ENCODE results near the gene ZDHHC5. TPM values are rescaled to one million over a fixed set of nuclear protein-coding genes. Genes with fewer than 3 reads are reported as not detected.
A peak's percentile ranks its signal among the peaks of the same experiment; 100 is the strongest.
"Not testable (repeated sequence)": the region's sequence is repeated elsewhere in the genome, so short reads cannot be mapped to it uniquely, and the experiment has no call there.

The ZDHHC5 gene
- total RNA-seq, 1 donor from 2014 or later: 42.3 TPM

- no peak for TF ChIP-seq CTCF (IDR thresholded peaks at IDR 0.05; ENCODE audit: partially characterized antibody, unreplicated experiment)
- Mint-ChIP-seq H3K9me3 (ENCODE audit: unreplicated experiment) (peaks cover 40% of the 10 kb centered on the region), H3K4me3 (ENCODE audit: unreplicated experiment) (peak overlapping the region; percentile 97), H3K27me3 (ENCODE audit: unreplicated experiment) (peaks cover 34% of the 10 kb centered on the region), H3K4me1 (ENCODE audit: low read depth, unreplicated experiment) (peaks cover 39% of the 10 kb centered on the region), H3K36me3 (ENCODE audit: unreplicated experiment) (no peaks in the 10 kb centered on the region), H3K27ac (ENCODE audit: unreplicated experiment) (peak overlapping the region; percentile 76)
- no peak for DNase-seq
These were observed 17.2 kb upstream of the ZDHHC5 start for GRCh38 chr11:57650739-57651090.

GRCh38 chr11:57651408-57651807, 16.5 kb upstream of the ZDHHC5 start:
- DNase-seq: no peak
- Mint-ChIP-seq H3K27ac (ENCODE audit: unreplicated experiment) (no peak overlapping the region), H3K9me3 (ENCODE audit: unreplicated experiment) (peaks cover 40% of the 10 kb centered on the region), H3K36me3 (ENCODE audit: unreplicated experiment) (no peaks in the 10 kb centered on the region), H3K27me3 (ENCODE audit: unreplicated experiment) (peaks cover 33% of the 10 kb centered on the region), H3K4me3 (ENCODE audit: unreplicated experiment) (peak overlapping the region; percentile 4), H3K4me1 (ENCODE audit: low read depth, unreplicated experiment) (peaks cover 32% of the 10 kb centered on the region)
- no peak for TF ChIP-seq CTCF (IDR thresholded peaks at IDR 0.05; ENCODE audit: partially characterized antibody, unreplicated experiment)

GRCh38 chr11:57652230-57652629, 15.7 kb upstream of the ZDHHC5 start:
- not testable (repeated sequence) for H3K4me3 Mint-ChIP-seq (ENCODE audit: unreplicated experiment); DNase-seq; H3K36me3 Mint-ChIP-seq (ENCODE audit: unreplicated experiment); H3K27ac Mint-ChIP-seq (ENCODE audit: unreplicated experiment)
- H3K9me3 Mint-ChIP-seq (ENCODE audit: unreplicated experiment): peaks cover 37% of the 10 kb centered on the region
- H3K4me1 Mint-ChIP-seq (ENCODE audit: low read depth, unreplicated experiment): peaks cover 27% of the 10 kb centered on the region
- H3K27me3 Mint-ChIP-seq (ENCODE audit: unreplicated experiment): peaks cover 28% of the 10 kb centered on the region

- no peak overlapping the region for H3K27ac Mint-ChIP-seq (ENCODE audit: unreplicated experiment)
- no peak overlapping the region for H3K4me3 Mint-ChIP-seq (ENCODE audit: unreplicated experiment)
- H3K4me1 Mint-ChIP-seq (ENCODE audit: low read depth, unreplicated experiment): peaks cover 25% of the 10 kb centered on the region
- no peak for DNase-seq
- peaks cover 23% of the 10 kb centered on the region for H3K27me3 Mint-ChIP-seq (ENCODE audit: unreplicated experiment)
- no peaks in the 10 kb centered on the region for H3K36me3 Mint-ChIP-seq (ENCODE audit: unreplicated experiment)
- no peak for TF ChIP-seq CTCF (IDR thresholded peaks at IDR 0.05; ENCODE audit: partially characterized antibody, unreplicated experiment)
- peaks cover 33% of the 10 kb centered on the region for H3K9me3 Mint-ChIP-seq (ENCODE audit: unreplicated experiment)
These were observed 15.3 kb upstream of the ZDHHC5 start for GRCh38 chr11:57652662-57653061.

GRCh38 chr11:57653163-57653562, 14.8 kb upstream of the ZDHHC5 start:
- DNase-seq: no peak
- TF ChIP-seq CTCF (IDR thresholded peaks at IDR 0.05; ENCODE audit: partially characterized antibody, unreplicated experiment): no peak
- Mint-ChIP-seq H3K36me3 (ENCODE audit: unreplicated experiment) (no peaks in the 10 kb centered on the region), H3K27me3 (ENCODE audit: unreplicated experiment) (peaks cover 19% of the 10 kb centered on the region), H3K27ac (ENCODE audit: unreplicated experiment) (peak overlapping the region; percentile 59), H3K4me1 (ENCODE audit: low read depth, unreplicated experiment) (peaks cover 23% of the 10 kb centered on the region), H3K4me3 (ENCODE audit: unreplicated experiment) (peak overlapping the region; percentile 72), H3K9me3 (ENCODE audit: unreplicated experiment) (peaks cover 28% of the 10 kb centered on the region)

- Mint-ChIP-seq H3K27me3 (ENCODE audit: unreplicated experiment) (peaks cover 3% of the 10 kb centered on the region), H3K27ac (ENCODE audit: unreplicated experiment) (peak overlapping the region; percentile 89), H3K9me3 (ENCODE audit: unreplicated experiment) (peaks cover 5% of the 10 kb centered on the region), H3K4me1 (ENCODE audit: low read depth, unreplicated experiment) (peaks cover 17% of the 10 kb centered on the region), H3K4me3 (ENCODE audit: unreplicated experiment) (peak overlapping the region; percentile 74), H3K36me3 (ENCODE audit: unreplicated experiment) (no peaks in the 10 kb centered on the region)
- no peak for TF ChIP-seq CTCF (IDR thresholded peaks at IDR 0.05; ENCODE audit: partially characterized antibody, unreplicated experiment)
- no peak for DNase-seq
These were observed 11.1 kb upstream of the ZDHHC5 start for GRCh38 chr11:57656885-57657193.
